ENCODE data around the gene ZNF641. TPM values are rescaled to one million over a fixed set of nuclear protein-coding genes. Genes with fewer than 3 reads are reported as not detected.

ZNF641 gene
- total RNA-seq, 2 experiments from 2014 or later = 10.6 to 11.8 TPM

- TF ChIP-seq CTCF (conservative IDR thresholded peaks at IDR 0.05; ENCODE audit: low read length) = no peak
- no peak for TF ChIP-seq EZH2phosphoT487 (IDR thresholded peaks at IDR 0.05; ENCODE audit: borderline replicate concordance, low read depth, low read length)
- H4K20me1 ChIP-seq (ENCODE audit: insufficient read depth, low read length) = no peaks in the 10 kb centered on the region
- H3K36me3 ChIP-seq (ENCODE audit: insufficient read depth, low read length) = no peaks in the 10 kb centered on the region
- H3K4me1 ChIP-seq (ENCODE audit: insufficient read depth, low read length, poor library complexity, severe bottlenecking) = no peaks in the 10 kb centered on the region
- BruUV-seq (replicated peaks) = no TSS peak
- POLR2A ChIA-PET = no interaction called here
- intact Hi-C loops (cut with micrococcal nuclease; ENCODE audit: unreplicated experiment) = no loop called here
- H3K27ac ChIP-seq (ENCODE audit: low read depth, low read length, poor library complexity, severe bottlenecking) = no peak overlapping the region
- DNase-seq (ENCODE audit: low spot score) = no peak
- H3K4me3 ChIP-seq (ENCODE audit: low read depth, low read length, poor library complexity, severe bottlenecking) = no peak overlapping the region
- no peaks in the 10 kb centered on the region for H3K9me2 ChIP-seq (ENCODE audit: insufficient read depth, low read length)
- CTCF ChIA-PET (ENCODE audit: unreplicated experiment) = no interaction called here
- no peaks in the 10 kb centered on the region for H3K9me3 ChIP-seq (ENCODE audit: low read length)
- no peaks in the 10 kb centered on the region for H3K79me2 ChIP-seq (ENCODE audit: insufficient read depth, low read depth, low read length)
- H3K4me2 ChIP-seq (ENCODE audit: low read length) = no peak overlapping the region
- no peak overlapping the region for H2AFZ ChIP-seq (ENCODE audit: low read length)
These were observed 23.4 kb upstream of the ZNF641 start for GRCh38 chr12:48374164-48374563.

- no peaks in the 10 kb centered on the region for H3K4me1 ChIP-seq (ENCODE audit: insufficient read depth, low read length, poor library complexity, severe bottlenecking)
- ChIA-PET CTCF (ENCODE audit: unreplicated experiment) (no interaction called here), POLR2A (no interaction called here)
- no TSS peak for BruUV-seq (replicated peaks)
- no peaks in the 10 kb centered on the region for H3K9me3 ChIP-seq (ENCODE audit: low read length)
- no peak for TF ChIP-seq CTCF (conservative IDR thresholded peaks at IDR 0.05; ENCODE audit: low read length)
- no peak for TF ChIP-seq EZH2phosphoT487 (IDR thresholded peaks at IDR 0.05; ENCODE audit: borderline replicate concordance, low read depth, low read length)
- H3K4me2 ChIP-seq (ENCODE audit: low read length) = no peak overlapping the region
- DNase-seq (ENCODE audit: low spot score) = no peak
- H3K9me2 ChIP-seq (ENCODE audit: insufficient read depth, low read length) = no peaks in the 10 kb centered on the region
- no peaks in the 10 kb centered on the region for H4K20me1 ChIP-seq (ENCODE audit: insufficient read depth, low read length)
- H3K27ac ChIP-seq (ENCODE audit: low read depth, low read length, poor library complexity, severe bottlenecking) = no peak overlapping the region
- H3K36me3 ChIP-seq (ENCODE audit: insufficient read depth, low read length) = no peaks in the 10 kb centered on the region
- H3K4me3 ChIP-seq (ENCODE audit: low read depth, low read length, poor library complexity, severe bottlenecking) = no peak overlapping the region
- H2AFZ ChIP-seq (ENCODE audit: low read length) = no peak overlapping the region
- no peaks in the 10 kb centered on the region for H3K79me2 ChIP-seq (ENCODE audit: insufficient read depth, low read depth, low read length)
- intact Hi-C loops (cut with micrococcal nuclease; ENCODE audit: unreplicated experiment) = no loop called here
These were observed 15.4 kb upstream of the ZNF641 start for GRCh38 chr12:48366131-48366530.

- Histone ChIP-seq H2AFZ (ENCODE audit: low read length) (no peak overlapping the region), H3K9me2 (ENCODE audit: insufficient read depth, low read length) (no peaks in the 10 kb centered on the region), H3K79me2 (ENCODE audit: insufficient read depth, low read depth, low read length) (no peaks in the 10 kb centered on the region), H3K4me1 (ENCODE audit: insufficient read depth, low read length, poor library complexity, severe bottlenecking) (no peaks in the 10 kb centered on the region), H3K4me3 (ENCODE audit: low read depth, low read length, poor library complexity, severe bottlenecking) (no peak overlapping the region), H3K27ac (ENCODE audit: low read depth, low read length, poor library complexity, severe bottlenecking) (no peak overlapping the region), H3K4me2 (ENCODE audit: low read length) (no peak overlapping the region), H3K36me3 (ENCODE audit: insufficient read depth, low read length) (no peaks in the 10 kb centered on the region), H3K9me3 (ENCODE audit: low read length) (no peaks in the 10 kb centered on the region), H4K20me1 (ENCODE audit: insufficient read depth, low read length) (no peaks in the 10 kb centered on the region)
- TF ChIP-seq CTCF (conservative IDR thresholded peaks at IDR 0.05; ENCODE audit: low read length) (no peak), EZH2phosphoT487 (IDR thresholded peaks at IDR 0.05; ENCODE audit: borderline replicate concordance, low read depth, low read length) (no peak)
- no peak for DNase-seq (ENCODE audit: low spot score)
- BruUV-seq (replicated peaks) = no TSS peak
- POLR2A ChIA-PET = no interaction called here
- CTCF ChIA-PET (ENCODE audit: unreplicated experiment) = no interaction called here
- intact Hi-C loops (cut with micrococcal nuclease; ENCODE audit: unreplicated experiment) = no loop called here
These were observed 11.1 kb upstream of the ZNF641 start for GRCh38 chr12:48361664-48362339.
